Fibroblast of gingiva (primary cell): ENCODE data around the gene SHH.

Experiments used
- DNase-seq: peaks from one replicate; pipeline ENCODE4 v3.0.0-alpha.2; 2011; ENCODE audit warnings: low read depth

Gene SHH

GRCh38 chr7:155806096-155806871 lies 6.0 kb downstream of the SHH start:
- no peak for DNase-seq

DNA sequence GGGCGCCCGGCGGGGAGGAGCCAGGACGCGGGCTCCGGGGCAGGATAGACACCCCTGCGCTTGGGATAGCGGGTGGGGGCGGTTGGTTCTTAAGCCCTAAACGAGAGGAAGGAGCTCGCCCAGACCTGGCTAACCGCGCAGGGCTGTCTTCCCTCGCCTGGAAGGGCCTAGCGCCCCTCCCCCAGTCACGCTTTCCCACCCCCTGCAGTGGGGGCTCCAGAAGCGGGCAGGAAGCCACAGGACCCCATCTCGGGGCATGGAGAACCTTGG lies 6.5 kb downstream of the SHH start:
- no peak for DNase-seq

DNA sequence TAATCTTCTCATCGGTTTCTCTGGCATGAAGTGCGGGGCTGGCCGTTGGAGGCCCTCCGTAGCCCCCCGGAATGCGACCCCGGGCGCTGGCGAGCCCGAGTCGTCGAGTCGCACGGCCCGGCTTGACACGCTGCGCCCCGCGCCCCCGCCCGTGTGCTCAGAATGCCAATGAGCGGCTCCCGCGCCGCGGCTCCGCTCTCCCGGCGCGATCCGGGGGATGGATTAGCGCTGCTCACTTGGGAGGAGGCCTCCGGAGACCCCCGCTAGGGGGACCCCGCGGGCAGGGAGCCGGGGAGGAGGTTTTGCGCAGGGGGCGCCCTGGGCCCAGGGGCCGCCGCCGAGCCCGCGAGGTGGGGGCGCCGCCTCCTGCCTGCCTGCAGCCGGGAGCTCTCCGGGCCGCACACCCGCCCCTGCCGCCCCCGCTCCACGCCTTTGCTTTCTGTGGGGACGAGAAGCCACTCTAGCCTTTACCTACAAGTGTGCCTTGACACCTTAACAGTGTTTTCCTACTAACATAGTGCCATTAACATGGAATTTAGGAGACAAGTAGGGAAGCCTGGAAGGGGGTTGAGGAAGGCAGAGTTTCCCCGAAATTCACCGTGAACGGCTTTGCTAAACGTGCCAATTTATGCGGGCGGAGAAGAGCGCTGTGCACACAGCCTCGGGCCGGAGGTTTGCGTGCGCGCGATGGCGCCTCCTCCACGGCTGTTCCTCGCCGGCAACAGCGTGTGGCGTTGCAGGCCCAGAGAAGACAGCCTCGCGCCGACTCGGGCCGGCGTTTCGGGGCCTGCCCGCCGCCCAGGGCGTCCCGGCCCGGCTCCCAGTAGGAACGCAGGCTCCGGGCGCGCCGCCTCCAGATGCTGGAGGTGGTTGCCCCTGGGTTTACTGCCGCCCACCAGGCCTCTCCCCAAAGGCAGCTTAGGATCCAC lies 7.1 kb downstream of the SHH start:
- peak; percentile 62 for DNase-seq

DNA sequence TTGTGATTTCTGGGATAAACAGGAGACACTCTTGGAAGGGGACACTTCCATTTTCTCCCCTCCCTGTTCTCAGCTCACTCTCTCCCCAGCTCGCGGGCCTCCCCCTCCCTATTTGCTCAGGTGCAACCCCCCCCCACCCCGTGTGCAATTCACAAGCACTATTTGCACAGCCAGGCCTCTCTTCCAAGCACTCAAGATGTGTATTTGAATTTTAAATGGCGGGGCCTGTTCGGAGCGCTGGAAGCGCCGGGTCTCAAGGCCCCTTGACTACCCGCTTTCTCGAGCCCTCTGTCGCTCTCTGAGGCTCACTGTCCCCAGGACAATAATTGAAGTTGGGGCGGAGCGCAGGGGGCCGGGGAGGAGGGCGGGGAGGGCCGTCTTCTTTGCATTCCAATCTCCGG lies 7.8 kb downstream of the SHH start:
- DNase-seq: no peak

DNA sequence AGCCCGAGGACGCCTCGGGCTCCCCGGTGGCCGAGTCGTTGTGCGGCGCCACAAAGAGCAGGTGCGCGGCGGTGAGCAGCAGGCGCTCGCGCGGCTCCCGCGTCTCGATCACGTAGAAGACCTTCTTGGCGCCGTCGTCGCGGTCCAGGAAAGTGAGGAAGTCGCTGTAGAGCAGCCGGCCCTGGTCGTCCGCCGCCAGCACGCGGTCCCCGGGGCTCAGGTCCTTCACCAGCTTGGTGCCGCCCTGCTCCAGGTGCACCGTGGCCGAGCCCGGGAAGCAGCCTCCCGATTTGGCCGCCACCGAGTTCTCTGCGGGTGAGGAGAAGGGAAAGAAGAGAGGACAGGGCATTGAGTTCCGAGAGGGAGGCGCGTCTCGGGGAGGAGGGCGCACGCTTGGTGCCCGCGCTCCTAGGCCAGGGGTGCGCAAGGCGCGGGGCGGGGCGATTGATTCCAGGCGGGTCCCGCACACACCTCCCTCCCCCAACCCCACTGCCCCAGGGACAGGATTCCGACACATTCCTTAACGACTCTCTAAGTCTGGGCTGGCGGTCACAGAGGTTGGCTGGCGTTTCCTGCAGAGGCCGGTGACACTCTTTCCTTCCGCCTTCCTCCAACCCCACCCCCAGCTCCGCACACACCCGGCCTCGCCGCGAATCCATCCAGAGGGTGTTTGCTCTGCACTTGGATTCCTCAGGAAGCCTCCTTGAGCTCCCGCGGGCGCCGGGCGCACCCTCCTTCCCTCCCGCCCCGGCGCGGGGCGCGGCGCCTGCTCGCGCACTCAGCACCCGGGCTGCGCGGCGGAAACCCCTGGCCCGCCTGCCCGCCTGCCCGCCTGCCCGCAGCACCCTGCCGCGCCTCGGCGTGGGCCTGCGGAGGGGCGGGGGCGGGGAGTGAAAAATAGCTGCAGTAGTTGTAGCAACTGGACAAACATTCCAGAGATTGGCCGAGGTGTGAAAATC lies 8.6 kb downstream of the SHH start:
- DNase-seq: no peak

DNA sequence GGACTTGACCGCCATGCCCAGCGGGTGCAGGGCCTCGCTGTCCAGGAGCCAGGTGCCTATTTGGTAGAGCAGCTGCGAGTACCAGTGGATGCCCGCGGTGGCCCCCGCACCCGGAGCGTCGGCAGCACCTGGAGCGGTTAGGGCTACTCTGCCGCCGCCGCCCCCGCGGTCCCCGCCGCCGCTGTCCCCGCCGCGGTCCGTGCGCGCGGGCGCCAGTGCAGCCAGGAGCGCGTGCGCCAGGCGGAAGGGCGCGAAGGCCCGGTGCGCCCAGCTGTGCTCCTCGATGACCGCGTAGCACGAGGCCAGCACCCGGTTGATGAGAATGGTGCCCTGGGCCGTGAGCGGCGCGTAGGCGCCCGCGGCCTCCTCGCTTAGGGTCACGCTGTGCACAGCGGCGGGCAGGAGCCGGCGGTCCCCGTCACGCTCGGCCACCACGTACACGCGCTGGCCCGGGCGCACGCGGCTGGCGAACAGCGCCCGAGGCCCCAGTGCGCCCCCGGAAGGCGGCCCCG lies 9.3 kb downstream of the SHH start:
- no peak for DNase-seq

DNA sequence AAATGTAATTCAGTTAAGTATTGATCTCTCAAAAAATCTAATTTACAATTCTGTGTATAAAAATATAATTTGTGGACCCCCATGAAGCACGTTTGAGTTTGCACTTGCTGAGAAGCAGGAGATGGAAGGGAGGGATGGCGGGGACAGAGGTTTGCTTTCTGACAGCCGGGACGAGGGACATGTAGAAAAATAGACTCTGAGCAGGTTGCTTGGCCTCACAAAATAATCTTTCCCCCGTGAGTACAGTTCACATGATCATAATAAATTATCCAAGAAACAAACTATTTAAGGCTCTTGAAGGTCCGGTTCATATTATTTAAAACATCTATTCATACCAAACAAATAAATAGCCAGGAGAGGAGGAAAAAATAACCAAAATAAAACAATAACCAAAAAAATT lies 10.0 kb downstream of the SHH start:
- no peak for DNase-seq

GRCh38 chr7:155800741-155801267 lies 11.5 kb downstream of the SHH start:
- DNase-seq: no peak

GRCh38 chr7:155800301-155800700 lies 12.0 kb downstream of the SHH start:
- no peak for DNase-seq

DNA sequence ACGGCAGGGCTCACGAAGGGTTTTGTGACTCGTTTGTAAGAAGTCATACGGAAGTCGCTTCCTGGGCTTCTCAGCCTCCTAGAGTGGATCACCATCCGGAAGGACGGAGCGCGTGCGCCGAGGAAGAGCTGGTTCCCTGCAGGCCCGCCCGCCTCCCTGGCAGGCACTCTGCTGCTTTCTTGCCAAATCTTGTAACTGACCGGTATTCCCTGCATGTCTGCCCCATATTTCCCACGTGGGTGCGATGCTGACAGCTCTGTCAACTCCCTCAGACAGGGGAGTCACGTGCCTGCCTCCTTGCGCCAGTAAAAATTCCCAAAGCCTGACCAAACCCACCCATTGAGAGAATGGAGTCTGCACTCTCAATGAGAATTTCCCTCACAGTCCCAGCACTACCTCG lies 12.7 kb downstream of the SHH start:
- peak; percentile 19 for DNase-seq

DNA sequence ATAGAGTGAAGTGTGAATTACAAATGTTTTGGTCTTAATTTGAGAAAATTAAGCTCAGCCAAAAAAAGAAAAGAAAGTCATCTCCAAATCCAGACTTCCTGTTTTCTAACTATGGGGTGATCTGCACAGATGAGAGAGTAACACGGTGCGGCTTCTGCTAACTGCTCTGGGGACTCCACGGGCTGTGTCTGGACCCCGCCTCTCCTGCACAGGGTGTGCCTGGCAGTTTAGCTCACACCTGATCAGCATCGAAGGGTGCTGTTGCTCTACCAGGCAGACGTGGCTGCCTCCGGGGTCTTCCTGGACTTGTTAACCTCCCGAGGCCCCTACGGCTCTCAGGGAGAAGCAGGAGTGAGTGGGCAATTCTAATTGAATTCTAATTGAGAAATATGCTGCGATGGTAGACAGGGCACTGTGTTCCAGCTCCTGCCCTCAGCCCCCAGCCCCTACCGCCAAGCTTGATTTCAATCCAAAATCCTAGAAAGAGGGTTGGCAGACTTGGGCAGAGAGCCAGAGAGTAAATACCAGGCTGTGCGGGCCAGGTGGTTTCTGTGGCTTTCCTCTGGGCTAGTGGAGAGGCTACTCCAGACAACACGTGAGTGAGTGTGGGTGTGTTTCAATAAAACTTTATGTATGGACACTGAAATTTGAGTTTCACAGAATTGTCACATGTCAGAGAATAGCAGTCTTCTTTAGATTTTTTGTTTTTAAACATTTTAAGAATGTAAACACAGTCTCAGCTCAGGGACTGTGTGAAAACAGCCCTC lies 13.4 kb downstream of the SHH start:
- DNase-seq: no peak

GRCh38 chr7:155797262-155798250 lies 14.7 kb downstream of the SHH start:
- no peak for DNase-seq

- DNase-seq: no peak
These were observed 15.6 kb downstream of the SHH start for GRCh38 chr7:155796381-155797261.

DNA sequence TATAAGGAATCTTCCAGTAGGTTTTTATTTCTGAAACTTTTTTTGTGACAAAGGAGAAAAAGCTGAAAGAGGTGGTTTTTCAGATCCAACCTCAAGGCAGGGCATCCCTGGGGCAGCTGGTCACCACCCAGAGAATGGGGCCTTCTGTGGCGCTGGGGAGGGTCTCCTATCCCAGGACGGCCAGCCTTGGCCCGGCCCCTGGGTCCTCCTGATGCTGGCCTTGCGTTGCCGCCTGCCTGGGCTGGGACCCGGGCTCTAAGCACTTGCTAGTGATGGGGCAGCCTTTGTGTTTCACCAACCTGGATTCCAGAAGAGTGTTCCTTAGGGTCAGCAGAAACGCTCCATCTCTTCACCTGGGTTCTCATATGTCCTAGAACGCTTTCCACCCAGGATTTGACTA lies 16.3 kb downstream of the SHH start:
- no peak for DNase-seq

DNA sequence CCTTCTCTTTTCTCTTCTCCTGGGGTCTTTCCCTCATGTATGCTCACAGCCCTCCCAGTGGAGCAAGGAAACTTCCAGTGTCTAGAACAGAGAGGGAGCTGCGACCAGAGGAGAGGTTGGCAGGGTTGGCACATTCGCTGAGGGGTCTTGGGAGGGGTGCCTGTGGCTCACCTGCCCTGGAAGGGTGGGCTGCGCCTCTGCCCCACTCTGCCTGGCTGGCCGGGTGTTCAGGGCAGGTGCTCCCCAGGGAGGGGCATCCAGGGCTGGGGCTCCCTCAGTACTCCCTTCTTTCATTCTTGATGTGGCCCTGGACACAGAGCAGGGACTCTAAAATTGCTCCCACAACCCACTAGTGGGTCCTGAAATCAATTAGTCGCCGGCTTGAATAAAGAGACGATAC lies 16.9 kb downstream of the SHH start:
- no peak for DNase-seq

DNA sequence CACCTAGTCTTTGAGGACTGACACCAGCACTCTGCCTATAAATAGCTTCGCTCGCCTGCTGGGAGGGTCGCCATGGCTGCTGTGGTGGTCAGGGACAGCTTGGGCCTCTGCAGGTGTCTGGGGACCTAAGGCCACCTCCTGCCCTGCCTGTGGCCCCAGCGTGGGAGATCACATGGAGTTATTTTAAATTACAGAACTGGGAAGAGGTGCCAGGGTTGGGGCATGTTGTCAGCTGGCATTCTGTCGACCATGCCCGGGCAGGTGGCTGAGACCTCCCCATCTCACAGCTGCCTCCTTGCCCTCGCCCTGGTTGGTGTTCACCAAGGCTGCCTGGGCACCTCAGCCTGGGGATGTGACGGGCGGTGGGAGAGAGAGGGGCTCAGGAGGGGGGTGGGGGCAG lies 18.1 kb downstream of the SHH start:
- no peak for DNase-seq

DNA sequence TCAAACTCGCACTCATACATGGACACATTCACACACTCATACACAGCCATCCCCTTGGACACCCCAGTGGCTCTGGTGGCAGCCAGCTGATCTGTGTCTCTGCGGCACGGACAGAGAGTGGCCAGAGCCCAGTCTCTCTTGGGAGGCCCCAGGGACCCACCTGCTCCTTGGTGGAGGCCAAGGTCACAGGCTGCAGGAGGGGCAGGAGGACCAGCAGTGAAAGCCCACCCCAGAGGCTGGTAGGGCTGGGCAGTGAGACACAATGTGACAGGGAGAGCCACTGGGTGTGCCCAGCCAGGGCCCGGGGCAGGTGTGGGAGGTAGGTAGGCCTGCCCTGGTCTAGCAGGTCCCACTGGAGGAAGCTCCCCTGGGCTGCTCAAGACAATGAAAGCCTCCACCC lies 18.5 kb downstream of the SHH start:
- no peak for DNase-seq

DNA sequence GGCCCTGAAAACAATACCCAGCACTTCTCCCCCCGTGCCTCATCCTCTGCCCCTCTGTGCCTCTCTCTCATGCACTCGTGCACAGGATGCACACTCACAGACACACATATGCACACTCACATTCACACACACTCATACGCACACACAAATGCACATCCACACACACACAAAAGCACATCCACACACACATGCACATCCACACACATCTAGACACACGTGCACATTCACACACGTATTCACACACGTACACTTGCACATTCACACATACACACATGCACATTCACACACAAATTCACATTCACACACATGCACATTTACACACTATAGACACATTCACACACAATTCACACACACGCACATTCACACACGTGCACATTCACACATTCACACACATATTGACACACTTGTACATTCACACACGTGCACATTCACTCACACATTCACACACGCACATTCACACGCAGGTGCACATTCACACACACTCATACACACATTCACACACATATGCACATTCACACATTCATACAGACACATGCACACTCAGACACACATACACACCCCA lies 19.2 kb downstream of the SHH start:
- no peak for DNase-seq
